HG02610 (cell line): ENCODE measurements around the gene FYN.

Experiments
- ATAC-seq: cut with Tn5 transposase; IDR thresholded peaks from one replicate; pipeline ENCODE4 v1.9.1; 2021; ENCODE audit warnings: mild to moderate bottlenecking, moderate library complexity; ENCODE audit not compliant: unreplicated experiment

Gene FYN

GRCh38 chr6:111667931-111668330 lies 205.3 kb downstream of the FYN start:
- no peak for ATAC-seq

DNA sequence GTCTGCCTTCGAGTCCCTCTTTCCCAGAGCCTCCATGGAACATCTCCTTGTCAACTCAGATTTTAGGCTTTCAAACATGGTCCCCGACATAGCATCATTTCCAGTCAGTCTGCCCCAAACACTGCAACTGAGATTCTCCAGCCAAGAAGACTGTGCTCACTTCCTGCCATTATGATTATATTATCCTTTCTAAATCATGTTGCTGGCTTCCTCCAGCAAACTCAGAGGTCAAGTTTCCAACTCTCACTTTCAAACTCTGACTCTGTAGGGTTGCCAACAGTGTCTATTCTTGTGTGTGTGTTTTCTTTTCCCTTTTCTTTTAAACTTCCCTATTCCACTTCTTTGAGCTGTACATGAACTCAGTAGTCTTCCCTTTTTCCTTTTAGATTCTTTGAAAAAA lies 206.4 kb downstream of the FYN start:
- no peak for ATAC-seq

GRCh38 chr6:111664565-111665030 lies 208.7 kb downstream of the FYN start:
- no peak for ATAC-seq

GRCh38 chr6:111663692-111664564 lies 209.3 kb downstream of the FYN start:
- no peak for ATAC-seq

GRCh38 chr6:111662794-111663593 lies 210.3 kb downstream of the FYN start:
- ATAC-seq, result no peak

DNA sequence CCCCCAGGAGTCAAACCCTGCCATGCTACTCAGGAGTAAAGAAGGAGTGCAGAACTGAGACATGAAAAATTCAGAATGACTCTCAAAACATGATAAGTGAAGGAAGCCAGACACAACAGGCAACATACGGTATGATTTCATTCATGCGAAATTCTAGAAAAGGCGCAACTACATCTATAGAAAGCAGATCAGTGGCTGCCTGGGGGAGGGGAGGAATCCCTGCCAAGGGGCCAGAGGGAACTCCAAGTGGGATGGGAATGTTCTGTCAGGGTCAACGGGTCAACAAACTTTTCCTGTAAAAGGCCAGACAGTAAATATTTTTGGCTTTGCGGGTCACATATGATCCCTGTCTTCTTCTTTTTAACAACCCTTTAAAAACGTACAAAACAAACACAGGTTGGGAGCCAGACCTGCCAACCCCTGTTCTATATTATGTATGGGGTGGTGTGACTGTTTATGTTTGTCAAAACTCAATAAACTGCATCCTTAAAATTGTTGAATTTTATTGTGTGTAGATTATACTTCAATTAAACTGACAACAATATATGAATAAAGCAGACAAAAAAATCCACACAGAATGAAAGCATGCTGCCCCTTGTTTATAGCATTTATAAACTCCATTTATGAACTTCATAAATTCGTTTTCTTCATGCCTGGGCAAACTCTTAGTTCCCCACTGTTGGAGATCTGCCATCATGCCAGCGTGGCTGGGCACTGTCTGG lies 211.0 kb downstream of the FYN start:
- ATAC-seq, result no peak

DNA sequence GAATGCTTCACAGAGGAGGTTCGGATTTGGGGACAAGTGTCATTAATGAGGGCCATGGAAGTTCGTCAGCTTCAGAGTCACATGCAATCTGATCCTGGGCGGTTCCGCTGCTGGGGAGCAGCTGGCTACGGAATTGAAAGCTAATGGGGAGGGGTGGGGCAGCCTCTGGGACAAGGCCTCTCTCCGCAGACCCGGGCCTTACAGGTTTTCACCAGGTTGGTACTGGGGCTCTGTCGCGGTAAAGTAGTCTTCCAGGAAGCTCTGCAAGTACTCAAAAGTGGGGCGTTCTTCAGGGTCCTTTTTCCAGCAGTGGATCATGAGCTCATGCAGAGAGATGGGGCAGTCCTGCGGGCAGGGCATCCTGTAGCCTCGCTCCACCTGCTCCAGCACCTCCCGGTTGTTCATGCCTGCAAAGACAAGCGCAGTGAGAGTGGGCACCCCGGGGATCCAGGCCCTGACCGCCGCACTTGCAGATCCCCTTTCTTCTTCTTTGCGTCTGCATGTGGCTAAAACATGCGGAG lies 211.7 kb downstream of the FYN start:
- no peak for ATAC-seq

- no peak for ATAC-seq
Measured at GRCh38 chr6:111660531-111660930, 212.7 kb downstream of the FYN start.

GRCh38 chr6:111658462-111659154 lies 214.6 kb downstream of the FYN start:
- ATAC-seq, result no peak

- no peak for ATAC-seq
Measured at GRCh38 chr6:111657146-111657545, 216.1 kb downstream of the FYN start.

- no peak for ATAC-seq
Measured at GRCh38 chr6:111653979-111654378, 219.3 kb downstream of the FYN start.

GRCh38 chr6:111653434-111653833 lies 219.8 kb downstream of the FYN start:
- no peak for ATAC-seq

DNA sequence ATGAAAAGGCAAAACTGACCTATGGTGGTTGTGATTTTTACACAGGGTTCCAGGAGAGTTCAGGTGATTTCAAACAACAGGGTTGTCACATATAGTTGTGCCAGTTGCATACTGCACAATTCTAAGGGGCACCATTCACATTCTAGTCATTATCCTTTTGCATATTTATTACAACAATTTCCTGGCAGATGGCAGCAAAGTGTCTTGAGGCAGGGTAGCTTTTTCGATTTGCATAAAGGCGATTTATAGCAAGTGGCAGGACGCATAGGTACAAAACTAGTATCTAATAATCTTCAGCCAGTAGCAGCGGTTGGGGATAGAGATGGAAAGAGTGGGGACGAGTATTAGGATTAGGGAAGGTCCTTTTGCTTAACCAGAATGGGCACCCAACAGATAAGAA lies 221.1 kb downstream of the FYN start:
- ATAC-seq, result no peak

DNA sequence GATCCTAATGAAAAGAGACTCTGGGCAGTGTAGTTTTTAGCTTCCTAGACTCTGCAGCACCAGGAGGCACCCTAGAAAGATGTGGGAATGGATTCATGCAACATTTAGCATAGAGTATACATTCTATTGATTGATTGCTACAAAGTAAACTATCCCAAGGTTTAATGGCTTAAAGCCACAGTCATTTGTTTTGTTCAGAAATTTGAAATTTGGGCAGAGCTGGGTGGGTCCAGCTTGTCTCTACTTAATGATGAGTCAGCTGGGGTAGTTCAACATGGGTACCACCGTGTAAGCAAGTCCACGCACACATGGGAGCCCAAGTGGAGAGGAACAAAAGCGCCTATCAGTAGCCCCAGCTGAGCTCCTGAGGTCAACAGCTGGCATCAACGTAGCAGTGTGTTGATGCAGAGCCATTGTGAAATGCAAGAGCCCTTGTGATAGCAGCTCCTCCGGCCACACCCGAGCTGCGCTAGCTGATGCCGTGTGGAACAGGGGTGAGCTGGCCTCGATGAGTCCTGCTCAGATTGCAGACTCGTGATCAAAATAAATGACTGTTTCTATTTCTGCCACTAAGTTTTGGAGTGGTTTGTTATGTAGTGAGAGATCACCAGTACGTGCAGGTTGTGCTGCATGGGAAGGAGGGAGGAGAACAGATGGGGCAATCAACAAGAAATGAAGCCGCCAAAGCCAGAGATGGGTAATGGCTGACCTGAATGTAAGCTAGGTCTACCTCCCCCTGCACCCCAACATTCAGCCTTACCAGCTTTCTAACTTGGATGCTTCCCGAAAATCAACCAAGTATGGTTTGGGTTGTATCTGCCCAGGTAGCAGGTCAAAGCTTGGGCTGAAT lies 221.8 kb downstream of the FYN start:
- no peak for ATAC-seq

- no peak for ATAC-seq
Measured at GRCh38 chr6:111650049-111650448, 223.2 kb downstream of the FYN start.

DNA sequence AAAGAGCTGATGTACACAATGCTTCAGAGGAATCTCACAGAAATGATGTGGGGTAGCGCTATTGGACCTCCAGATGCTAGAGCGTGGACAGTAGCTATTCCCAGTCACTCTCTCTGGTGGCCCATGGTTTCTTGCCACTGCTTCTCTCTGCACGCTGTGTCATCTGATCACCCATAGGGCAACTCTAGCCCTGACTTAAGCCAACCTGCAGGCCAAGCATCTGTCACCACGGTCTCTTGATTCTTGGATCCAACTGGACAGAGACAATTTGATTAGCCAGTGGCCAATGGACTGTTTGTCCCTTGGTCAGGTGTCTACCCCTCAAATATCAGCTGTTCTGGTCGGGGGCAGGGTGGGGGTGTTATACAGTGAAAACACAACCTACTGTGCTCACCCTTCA lies 225.2 kb downstream of the FYN start:
- ATAC-seq, result no peak

- no peak for ATAC-seq
Measured at GRCh38 chr6:111646942-111647341, 226.3 kb downstream of the FYN start.

DNA sequence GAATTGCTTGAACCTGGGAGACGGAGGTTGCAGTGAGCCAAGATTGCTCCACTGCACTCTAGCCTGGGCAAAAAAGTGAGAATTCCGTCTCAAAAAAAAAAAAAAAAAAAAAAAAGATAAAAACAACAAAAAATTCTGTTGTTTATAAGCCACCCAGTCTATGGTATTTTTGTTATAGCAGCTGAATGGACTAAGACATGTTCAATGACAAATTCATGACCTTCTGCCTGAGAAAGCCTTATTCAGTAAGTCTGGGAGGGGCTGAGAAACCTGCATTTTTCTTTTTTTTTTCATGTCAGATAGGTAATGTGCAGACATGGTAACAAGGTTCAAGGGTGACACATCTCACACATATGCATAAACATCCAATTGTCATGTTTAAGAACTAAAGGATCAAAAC lies 227.2 kb downstream of the FYN start:
- no peak for ATAC-seq

DNA sequence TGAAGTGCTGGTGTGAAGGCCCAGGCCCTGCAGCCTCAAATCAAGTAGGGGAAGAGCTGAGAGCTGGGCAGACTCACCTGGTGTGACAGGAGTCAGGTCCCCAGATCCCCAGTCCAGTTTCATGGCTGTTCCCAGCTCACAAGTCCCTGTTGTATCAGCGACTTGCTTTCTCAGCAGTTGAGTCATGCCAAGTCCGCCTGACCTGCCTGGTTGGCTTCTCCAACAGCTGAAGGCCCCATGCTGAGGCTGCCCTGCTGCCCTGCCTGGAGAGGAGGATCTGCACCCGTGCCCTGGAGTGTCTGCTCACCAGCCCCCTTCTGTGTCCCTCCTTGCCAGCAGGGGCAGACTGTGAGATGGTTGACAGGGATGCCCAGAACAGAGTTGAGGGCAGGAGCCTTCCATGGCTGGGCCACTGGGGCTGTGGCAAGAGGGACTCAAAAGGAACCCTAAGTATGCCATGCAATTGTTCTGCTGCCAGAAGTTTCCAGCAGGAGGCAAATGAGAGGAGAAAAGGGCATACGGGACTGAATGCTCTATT lies 228.3 kb downstream of the FYN start:
- ATAC-seq, result no peak
